SKM-1 treated with dmso at 0.1 percent for 144 hours (cell line): ENCODE results near the gene USP26.
"Not testable (repeated sequence)": the region's sequence is repeated elsewhere in the genome, so short reads cannot be mapped to it uniquely, and the experiment has no call there.

Experiments
- DNase-seq: peaks from one replicate; lab custom pipeline; 2025; ENCODE audit not compliant: unreplicated experiment; lab: John Stamatoyannopoulos, UW

The USP26 gene

GRCh38 chrX:133097031-133097430 lies at the start of gene USP26:
TSS of gene USP26 (minus strand) at chrX:133097109. CDS start at chrX:133028220, 68,889 bp downstream.
- no peak for DNase-seq

GRCh38 chrX:133134282-133134681 lies 37.4 kb upstream of the USP26 start:
- DNase-seq, result no peak

GRCh38 chrX:133120406-133120805 lies 23.5 kb upstream of the USP26 start:
- no peak for DNase-seq

GRCh38 chrX:133094098-133094731 lies 2.7 kb downstream of the USP26 start:
- no peak for DNase-seq

- no peak for DNase-seq
Observed at GRCh38 chrX:133090236-133090809, 6.6 kb downstream of the USP26 start.

GRCh38 chrX:133089411-133089810 lies 7.5 kb downstream of the USP26 start:
- DNase-seq, result no peak

GRCh38 chrX:133085785-133086184 lies 11.1 kb downstream of the USP26 start:
- DNase-seq, result no peak

GRCh38 chrX:133085056-133085455 lies 11.9 kb downstream of the USP26 start:
- DNase-seq, result not testable (repeated sequence)

GRCh38 chrX:133083899-133084298 lies 13.0 kb downstream of the USP26 start:
- DNase-seq, result no peak

- DNase-seq, result no peak
Observed at GRCh38 chrX:133081990-133082389, 14.9 kb downstream of the USP26 start.

GRCh38 chrX:133077856-133078255 lies 19.1 kb downstream of the USP26 start:
- not testable (repeated sequence) for DNase-seq

- no peak for DNase-seq
Observed at GRCh38 chrX:133072566-133072965, 24.3 kb downstream of the USP26 start.

- DNase-seq, result no peak
Observed at GRCh38 chrX:133068461-133068860, 28.4 kb downstream of the USP26 start.

- no peak for DNase-seq
Observed at GRCh38 chrX:133056341-133056740, 40.6 kb downstream of the USP26 start.

- no peak for DNase-seq
Observed at GRCh38 chrX:133054761-133055405, 42.0 kb downstream of the USP26 start.

GRCh38 chrX:133053861-133054598 lies 42.9 kb downstream of the USP26 start:
- no peak for DNase-seq

- no peak for DNase-seq
Observed at GRCh38 chrX:133048751-133049150, 48.2 kb downstream of the USP26 start.

- no peak for DNase-seq
Observed at GRCh38 chrX:133046601-133047000, 50.3 kb downstream of the USP26 start.

- DNase-seq, result no peak
Observed at GRCh38 chrX:133045986-133046385, 50.9 kb downstream of the USP26 start.

- DNase-seq, result not testable (repeated sequence)
Observed at GRCh38 chrX:133044145-133044786, 52.6 kb downstream of the USP26 start.

GRCh38 chrX:133042260-133042659 lies 54.6 kb downstream of the USP26 start:
- DNase-seq, result no peak
